Renal pelvis (tissue), 4 donors: Measurements from ENCODE around the gene ATP9B. TPM values are rescaled to one million over a fixed set of nuclear protein-coding genes. Genes with fewer than 3 reads are reported as not detected.

Experiments
- DNase-seq: peaks from one replicate; pipeline ENCODE4 v3.0.0-alpha.2; 2013
- polyA plus RNA-seq, 3 donors: library from polyadenylated mRNA; unstranded; fragments of 120-200 nt; gene quantifications; one replicate each; pipeline ENCODE4 v1.2.1, GENCODE V29; 2013; ENCODE audit not compliant: insufficient read length in 3 of 3

Gene ATP9B
- polyA plus RNA-seq, 3 donors, result 27.8 to 39.5 (median 36.3) TPM

DNA sequence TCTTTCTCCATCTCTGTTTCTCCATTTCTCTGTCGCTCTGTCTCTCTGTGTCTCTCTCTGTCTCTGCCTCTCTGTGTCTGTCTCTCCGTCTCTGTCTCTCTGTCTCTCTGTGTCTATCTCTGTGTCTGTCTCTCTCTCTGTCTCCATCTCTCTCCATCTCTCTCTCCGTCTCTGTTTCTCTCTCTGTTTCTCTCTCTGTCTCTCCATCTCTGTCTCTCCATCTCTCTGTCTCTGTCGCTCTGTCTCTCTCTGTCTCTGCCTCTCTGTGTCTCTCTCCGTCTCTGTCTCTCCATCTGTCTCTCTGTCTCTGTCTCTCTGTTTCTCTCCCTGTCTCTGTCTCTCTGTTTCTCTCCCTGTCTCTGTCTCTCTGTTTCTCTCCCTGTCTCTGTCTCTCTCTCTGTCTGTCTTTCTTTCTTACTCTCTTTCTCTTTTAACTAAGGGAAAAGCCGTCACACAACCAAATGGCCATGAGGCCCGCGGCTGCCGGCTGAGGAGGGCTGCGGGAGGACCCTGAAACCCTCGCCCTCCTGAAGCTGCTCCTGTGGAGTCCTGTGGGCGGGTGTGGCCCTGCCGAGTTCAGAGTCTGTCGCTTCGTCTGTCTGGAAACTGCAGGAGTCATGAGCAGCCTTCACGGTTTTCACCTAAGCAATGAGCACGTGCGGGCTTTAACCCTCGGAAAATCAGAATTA lies 355.8 kb downstream of the ATP9B start:
- no peak for DNase-seq

DNA sequence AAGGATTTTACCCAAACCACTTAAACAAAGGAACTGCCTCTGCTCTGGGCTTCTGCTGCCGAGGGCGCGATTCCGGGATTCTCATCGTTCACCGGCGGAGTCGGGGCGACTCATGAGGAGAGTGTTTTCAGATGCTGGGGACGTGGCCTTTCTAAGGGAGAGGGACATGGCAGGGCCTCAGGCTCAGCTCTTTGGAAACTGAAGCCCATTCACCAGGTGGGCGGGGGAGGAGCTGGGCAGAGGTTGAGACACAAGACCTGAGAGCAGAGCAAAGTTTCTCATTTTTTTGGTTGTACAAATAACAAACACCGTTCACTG lies 356.3 kb downstream of the ATP9B start:
- DNase-seq, result no peak

DNA sequence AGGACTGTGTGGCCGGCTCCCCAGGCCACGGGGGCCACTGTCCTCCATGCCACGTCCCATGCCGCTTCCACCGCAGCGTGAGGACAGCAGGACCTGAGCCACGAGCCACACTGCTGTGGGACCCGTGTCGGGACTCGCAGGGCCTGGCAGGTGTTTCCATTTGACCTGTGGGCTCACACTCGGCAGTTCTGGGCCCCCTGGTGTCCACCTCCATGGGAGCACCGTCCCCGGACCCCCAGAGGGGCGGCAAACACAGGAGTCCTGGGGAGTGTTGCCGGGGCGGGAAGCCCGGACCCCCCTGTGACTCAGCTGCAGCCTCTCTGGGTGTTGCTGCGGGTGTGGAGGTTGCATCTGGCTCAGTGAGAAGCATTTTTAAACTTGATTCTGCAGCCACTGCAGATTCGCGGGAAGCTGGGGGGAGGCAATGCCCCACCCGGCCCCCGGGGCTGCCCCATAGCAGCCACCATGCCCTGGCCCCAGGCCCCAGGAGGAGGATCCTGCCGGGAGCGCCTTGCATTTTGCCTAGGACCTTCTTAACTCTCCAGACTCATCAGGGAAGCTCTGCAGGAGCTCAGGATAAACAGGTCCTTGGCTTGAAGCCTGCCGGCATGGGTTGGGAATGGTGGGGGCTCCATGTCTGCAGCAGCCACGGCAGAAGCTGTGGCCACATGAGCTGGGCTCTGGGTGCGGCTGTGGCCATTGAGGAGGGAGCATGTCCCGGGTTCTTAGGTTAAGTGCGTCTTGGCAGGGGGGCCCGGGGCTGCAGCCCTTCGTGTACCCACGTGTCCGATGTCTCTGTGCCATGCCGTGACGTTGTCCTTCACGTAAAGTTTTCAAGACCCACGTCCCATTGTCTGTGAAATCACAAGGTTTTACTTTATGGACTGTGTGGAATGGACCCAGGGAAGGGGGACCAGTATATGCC lies 357.4 kb downstream of the ATP9B start:
- no peak for DNase-seq

DNA sequence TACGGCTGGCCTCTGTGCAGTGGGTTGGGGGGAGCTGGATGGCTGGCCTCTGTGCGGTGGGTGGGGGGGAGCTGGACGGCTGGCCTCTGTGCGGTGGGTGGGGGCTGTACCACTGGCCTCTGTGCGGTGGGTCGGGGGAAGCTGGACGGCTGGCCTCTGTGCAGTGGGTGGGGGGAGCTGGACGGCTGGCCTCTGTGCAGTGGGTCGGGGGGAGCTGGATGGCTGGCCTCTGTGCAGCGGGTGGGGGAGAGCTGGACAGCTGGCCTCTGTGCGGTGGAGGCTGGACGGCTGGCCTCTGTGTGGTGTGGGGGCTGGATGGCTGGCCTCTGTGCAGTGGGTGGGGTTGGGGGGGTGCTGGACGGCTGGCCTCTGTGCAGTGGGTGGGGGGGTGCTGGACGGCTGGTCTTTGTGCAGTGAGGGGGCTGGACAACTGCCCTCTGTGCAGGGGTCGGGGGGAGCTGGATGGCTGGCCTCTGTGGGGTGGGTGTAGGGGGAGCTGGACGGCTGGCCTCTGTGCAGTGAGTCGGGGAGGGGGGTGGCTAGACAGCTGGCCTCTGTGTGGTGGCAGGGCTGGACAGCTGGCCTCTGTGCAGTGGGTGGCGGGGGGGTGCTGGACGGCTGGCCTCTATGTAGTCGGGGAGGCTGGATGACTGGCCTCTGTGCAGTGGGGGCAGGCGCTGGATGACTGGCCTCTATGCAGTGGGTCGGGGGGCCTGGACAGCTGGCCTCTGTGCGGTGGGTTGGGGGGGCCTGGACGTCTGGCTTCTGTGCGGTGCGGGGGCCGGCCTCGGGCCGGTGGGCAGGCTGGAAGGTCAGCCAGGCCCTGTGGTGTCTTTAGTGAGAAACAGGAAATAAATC lies 358.4 kb downstream of the ATP9B start:
- no peak for DNase-seq

Other genes with a start within 250 kb of the ATP9B start
- gene SALL3, start 89.6 kb upstream of the ATP9B start, polyA plus RNA-seq, result 10 to 100 TPM in 2 of 3 donors, 1 to 10 TPM in 1; 9.8 to 13.8 (median 11.5) TPM